Sigmoid colon (tissue), 4 donors: ENCODE measurements around the gene SIK3.

ENCODE experiments used
- CTCF ChIP-seq, 4 experiments: fragments of 450-650 bp in 3 of 4; fragments of 200-600 bp in 1 of 4; IDR thresholded peaks; one replicate each; pipeline ENCODE4 v1.5.1; 2016 to 2019; ENCODE audit warnings: antibody characterized with exemption in 4 of 4, mild to moderate bottlenecking in 3 of 4, moderate library complexity in 2 of 4
- POLR2A ChIP-seq, 2 donors: fragments of 450-650 bp; IDR thresholded peaks; one replicate each; pipeline ENCODE4 v1.6.1; 2016; ENCODE audit warnings: antibody characterized with exemption in 2 of 2, mild to moderate bottlenecking in 2 of 2, moderate library complexity in 2 of 2
- POLR2AphosphoS5 ChIP-seq, 4 donors: sonication (generic); formaldehyde crosslinking; IDR thresholded peaks; one replicate each; pipeline ENCODE4 v1.6.1; 2017; ENCODE audit warnings: antibody characterized with exemption in 4 of 4

GRCh38 chr11:116909245-116909644 lies 189.0 kb downstream of the SIK3 start:
- TF ChIP-seq CTCF (IDR thresholded peaks at IDR 0.05) = no peak
- no peak for TF ChIP-seq POLR2AphosphoS5 (IDR thresholded peaks at IDR 0.05)
- no peak for TF ChIP-seq POLR2A (IDR thresholded peaks at IDR 0.05)
